Measurements from ENCODE around the gene PDE4A. TPM values are rescaled to one million over a fixed set of nuclear protein-coding genes. Genes with fewer than 3 reads are reported as not detected.
A peak's percentile ranks its signal among the peaks of the same experiment; 100 is the strongest.

The PDE4A gene
- total and polyA plus RNA-seq, 2 experiments from 2014 or later = 5.2 to 5.4 TPM

- Histone ChIP-seq H3K4me2 (peak overlapping the region; percentile 99), H3K4me1 (ENCODE audit: insufficient read depth) (peaks cover 19% of the 10 kb centered on the region), H3K27ac (ENCODE audit: low read depth) (no peak overlapping the region), H3K36me3 (ENCODE audit: insufficient read depth) (no peaks in the 10 kb centered on the region), H4K20me1 (replicated peaks; ENCODE audit: insufficient read depth) (no peaks in the 10 kb centered on the region), H3K79me2 (replicated peaks; ENCODE audit: insufficient read depth) (no peaks in the 10 kb centered on the region), H3K27me3 (ENCODE audit: insufficient read depth) (peaks cover 92% of the 10 kb centered on the region), H3K4me3 (peak overlapping the region; percentile 78), H3K9me2 (ENCODE audit: insufficient read depth) (no peaks in the 10 kb centered on the region), H2AFZ (peak overlapping the region; percentile 38; the same call in 1 of the 2 replicates), H3F3A (replicated peaks; ENCODE audit: low read depth) (peaks cover 26% of the 10 kb centered on the region; the same call in 1 of the 2 replicates)
- DNase-seq (ENCODE audit: low spot score) (no peak), ATAC-seq (peak; percentile 0; the same call in 2 of the 3 replicates)
- Mint-ChIP-seq H3K4me3 (peak overlapping the region; percentile 70), H3K4me1 (peaks cover 21% of the 10 kb centered on the region), H3K9me3 (peaks cover 7% of the 10 kb centered on the region; the same call in 2 of the 3 replicates), H3K36me3 (ENCODE audit: low read depth) (no peaks in the 10 kb centered on the region), H3K27ac (no peak overlapping the region), H3K27me3 (ENCODE audit: insufficient read depth, low read depth, poor library complexity) (peaks cover 74% of the 10 kb centered on the region)
- TF ChIP-seq ZNF114 (CRISPR knock-in tag; IDR thresholded peaks at IDR 0.05) (no peak), ZNF331 (CRISPR knock-in tag; IDR thresholded peaks at IDR 0.05; ENCODE audit: low read depth) (no peak), NANOG (IDR thresholded peaks at IDR 0.05; ENCODE audit: borderline replicate concordance) (no peak), CTCF (conservative IDR thresholded peaks at IDR 0.05; ENCODE audit: low read depth in 2 of 2) (no peak), JUNB (IDR thresholded peaks at IDR 0.05; ENCODE audit: unreplicated experiment) (no peak), ETS1 (IDR thresholded peaks at IDR 0.05) (no peak), STAT1 (IDR thresholded peaks at IDR 0.05; ENCODE audit: unreplicated experiment) (no peak), REST (IDR thresholded peaks at IDR 0.05; ENCODE audit: unreplicated experiment) (no peak), ZNF462 (CRISPR knock-in tag; IDR thresholded peaks at IDR 0.05) (no peak), EZH2 (IDR thresholded peaks at IDR 0.05; ENCODE audit: low read depth, unreplicated experiment) (no peak), POLR2AphosphoS5 (IDR thresholded peaks at IDR 0.05; ENCODE audit: low read depth) (no peak), EZH2phosphoT487 (IDR thresholded peaks at IDR 0.05; ENCODE audit: unreplicated experiment) (no peak)
Observed at GRCh38 chr19:10418235-10418484, 2.2 kb upstream of the PDE4A start.

Data from GM23338 (cell line).